ENCODE measurements around the gene CEP70. TPM values are rescaled to one million over a fixed set of nuclear protein-coding genes. Genes with fewer than 3 reads are reported as not detected.

The CEP70 gene, protein sequence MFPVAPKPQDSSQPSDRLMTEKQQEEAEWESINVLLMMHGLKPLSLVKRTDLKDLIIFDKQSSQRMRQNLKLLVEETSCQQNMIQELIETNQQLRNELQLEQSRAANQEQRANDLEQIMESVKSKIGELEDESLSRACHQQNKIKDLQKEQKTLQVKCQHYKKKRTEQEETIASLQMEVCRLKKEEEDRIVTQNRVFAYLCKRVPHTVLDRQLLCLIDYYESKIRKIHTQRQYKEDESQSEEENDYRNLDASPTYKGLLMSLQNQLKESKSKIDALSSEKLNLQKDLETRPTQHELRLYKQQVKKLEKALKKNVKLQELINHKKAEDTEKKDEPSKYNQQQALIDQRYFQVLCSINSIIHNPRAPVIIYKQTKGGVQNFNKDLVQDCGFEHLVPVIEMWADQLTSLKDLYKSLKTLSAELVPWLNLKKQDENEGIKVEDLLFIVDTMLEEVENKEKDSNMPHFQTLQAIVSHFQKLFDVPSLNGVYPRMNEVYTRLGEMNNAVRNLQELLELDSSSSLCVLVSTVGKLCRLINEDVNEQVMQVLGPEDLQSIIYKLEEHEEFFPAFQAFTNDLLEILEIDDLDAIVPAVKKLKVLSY
- total RNA-seq = 10 to 100 TPM; 19.7 to 24.6 (median 21.5) TPM

DNA sequence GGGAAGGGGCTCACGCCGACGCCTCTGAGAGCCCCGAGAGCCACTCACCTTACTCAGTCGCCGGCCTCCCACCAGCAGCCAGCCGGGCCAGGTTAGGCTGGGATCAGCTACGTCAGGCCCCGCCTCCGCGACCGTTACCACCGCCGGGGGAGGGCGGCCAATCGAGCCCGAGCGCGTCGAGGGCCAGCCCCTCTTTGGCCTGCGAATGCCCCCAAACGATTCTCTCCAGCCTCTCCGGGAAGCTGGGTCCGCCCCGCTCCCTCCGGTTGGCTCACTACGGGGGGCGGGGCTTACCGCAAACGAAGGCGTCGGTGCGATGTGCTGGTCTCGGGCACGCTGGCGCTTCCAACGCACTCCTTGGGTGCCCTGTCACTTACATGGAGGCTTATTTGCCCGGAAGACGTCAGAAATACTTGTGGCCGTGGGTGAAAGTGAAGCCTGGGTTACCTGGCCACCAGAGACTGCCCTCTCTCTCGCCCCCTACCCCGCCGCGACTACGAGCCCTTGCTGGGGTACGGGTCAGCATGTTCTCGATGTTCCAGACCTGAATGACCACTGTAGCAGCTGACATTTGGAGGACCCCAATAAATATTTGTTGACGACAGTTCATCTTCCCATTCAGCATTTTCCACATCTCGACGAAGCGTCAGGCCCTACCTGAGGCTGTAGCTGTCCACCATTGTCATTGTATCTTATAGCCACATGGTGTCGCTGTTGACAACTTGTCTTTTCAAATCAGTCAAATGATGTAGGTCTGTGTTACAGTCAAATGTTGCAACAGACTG lies at the start of gene CEP70:
Gene CEP70, minus strand, starts transcription at position 111 of the 785 bp plus-strand sequence. CDS start 21,333 bp downstream, outside the sequence.
- DNase-seq (ENCODE audit: low spot score in 2 of 2) = peak; percentile 84
- TF ChIP-seq CTCF (IDR thresholded peaks at IDR 0.05) (peak; percentile 83 to 94 (median 87)), POLR2A (IDR thresholded peaks at IDR 0.05) (peak; percentile 63 to 80), EP300 (IDR thresholded peaks at IDR 0.05) (peak; percentile 58 to 91)
- Histone ChIP-seq H3K27ac (peak within 1 kb of the TSS; percentile 71 to 95 (median 87)), H3K27me3 (no peaks in the 10 kb centered on the region), H3K9me3 (no peaks in the 10 kb centered on the region), H3K36me3 (no peaks in the 10 kb centered on the region), H3K4me3 (peak within 1 kb of the TSS; percentile 44 to 83 (median 58)), H3K4me1 (peaks cover 0 to 19% (median 11%) of the 10 kb centered on the region in 4 donors)
- 0 to 3% methylated on average over 29 to 31 of the region's 52 CpGs for WGBS, 2 donors

GRCh38 chr3:138642927-138643253 lies 48.8 kb upstream of the CEP70 start:
- TF ChIP-seq POLR2A (IDR thresholded peaks at IDR 0.05) = no peak
- no peak for TF ChIP-seq EP300 (IDR thresholded peaks at IDR 0.05)
- TF ChIP-seq CTCF (IDR thresholded peaks at IDR 0.05) = no peak
- Histone ChIP-seq H3K9me3 (peaks cover 0 to 75% (median 20%) of the 10 kb centered on the region in 4 donors), H3K27ac (no peak overlapping the region), H3K27me3 (no peaks in the 10 kb centered on the region), H3K4me1 (no peaks in the 10 kb centered on the region), H3K4me3 (no peak overlapping the region), H3K36me3 (no peaks in the 10 kb centered on the region)
- DNase-seq (ENCODE audit: low spot score in 2 of 2) = no peak
- 97 to 100% methylated on average over 1 of the region's 1 CpG for WGBS, 2 donors

GRCh38 chr3:138642226-138642926 lies 48.3 kb upstream of the CEP70 start:
- Histone ChIP-seq H3K27me3 (no peaks in the 10 kb centered on the region), H3K27ac (no peak overlapping the region), H3K9me3 (peaks cover 0 to 72% (median 20%) of the 10 kb centered on the region in 4 donors), H3K36me3 (no peaks in the 10 kb centered on the region), H3K4me1 (no peaks in the 10 kb centered on the region), H3K4me3 (no peak overlapping the region)
- DNase-seq (ENCODE audit: low spot score in 2 of 2) = no peak
- 87 to 88% methylated on average over 4 of the region's 4 CpGs for WGBS, 2 donors
- no peak for TF ChIP-seq CTCF (IDR thresholded peaks at IDR 0.05)
- TF ChIP-seq POLR2A (IDR thresholded peaks at IDR 0.05) = no peak
- no peak for TF ChIP-seq EP300 (IDR thresholded peaks at IDR 0.05)

GRCh38 chr3:138640537-138640936 lies 46.5 kb upstream of the CEP70 start:
- H3K36me3 ChIP-seq = no peaks in the 10 kb centered on the region
- H3K4me3 ChIP-seq = no peak overlapping the region
- H3K27me3 ChIP-seq = no peaks in the 10 kb centered on the region
- peaks cover 0 to 53% (median 12%) of the 10 kb centered on the region in 4 donors for H3K9me3 ChIP-seq
- no peak overlapping the region for H3K27ac ChIP-seq
- 85 to 92% methylated on average over 4 of the region's 4 CpGs for WGBS, 2 donors
- no peak for DNase-seq (ENCODE audit: low spot score in 2 of 2)
- TF ChIP-seq POLR2A (IDR thresholded peaks at IDR 0.05) (no peak), CTCF (IDR thresholded peaks at IDR 0.05) (no peak), EP300 (IDR thresholded peaks at IDR 0.05) (no peak)
- no peaks in the 10 kb centered on the region for H3K4me1 ChIP-seq
